WTC11 (cell line): Measurements from ENCODE around the gene FOXO1. TPM values are rescaled to one million over a fixed set of nuclear protein-coding genes. Genes with fewer than 3 reads are reported as not detected.

Experiments
- ATAC-seq: fragments of 200-7000 bp; cut with Tn5 transposase; 2 replicates; pipeline ENCODE4 v1.10.0; 2021; ENCODE audit warnings: mild to moderate bottlenecking, moderate library complexity
- CTCF ChIA-PET: fragments of 300-600 bp; sonication (Branson Sonifier 250); formaldehyde crosslinking; loops from one replicate; lab custom pipeline; 2021; ENCODE audit warnings: antibody characterized with exemption; lab: Charles Lee
- POLR2A ChIA-PET: fragments of 350-600 bp; sonication (Branson Sonifier 250); formaldehyde crosslinking; loops from one replicate; lab custom pipeline; 2021; ENCODE audit warnings: antibody characterized with exemption; lab: Charles Lee
- DNase-seq: peaks from one replicate; pipeline ENCODE4 v3.0.0; 2021; ENCODE audit warnings: low spot score
- H3K27ac Mint-ChIP-seq: 2 replicates; pipeline ENCODE4 v1.8.0; 2021; ENCODE audit warnings: mixed read lengths
- H3K27me3 Mint-ChIP-seq: 2 replicates; pipeline ENCODE4 v1.8.0; 2021; ENCODE audit warnings: low read depth, mild to moderate bottlenecking, moderate library complexity, mixed read lengths
- H3K36me3 Mint-ChIP-seq: 2 replicates; pipeline ENCODE4 v1.8.0; 2021; ENCODE audit warnings: mixed read lengths
- H3K4me1 Mint-ChIP-seq: 2 replicates; pipeline ENCODE4 v1.8.0; 2022; ENCODE audit warnings: mixed read lengths
- H3K4me3 Mint-ChIP-seq: 2 replicates; pipeline ENCODE4 v1.8.0; 2021; ENCODE audit warnings: mild to moderate bottlenecking, moderate library complexity, mixed read lengths
- H3K9me3 Mint-ChIP-seq: 2 replicates; pipeline ENCODE4 v1.8.0; 2021; ENCODE audit warnings: mixed read lengths
- ARID4B ChIP-seq: sonication (generic); formaldehyde crosslinking; IDR thresholded peaks from 2 replicates; pipeline ENCODE4 v1.8.0; 2023; ENCODE audit warnings: missing genetic modification reagents, mild to moderate bottlenecking, borderline replicate concordance
- CBFB ChIP-seq: sonication (generic); formaldehyde crosslinking; IDR thresholded peaks from 2 replicates; pipeline ENCODE4 v1.8.1; 2022; ENCODE audit warnings: mild to moderate bottlenecking, low read depth, missing genetic modification reagents
- CDX4 ChIP-seq: fragments of 250-450 bp; sonication (Bioruptor Pico); IDR thresholded peaks from 2 replicates; pipeline ENCODE4 v1.9.0; 2021; ENCODE audit warnings: moderate library complexity, mild to moderate bottlenecking, inconsistent platforms, borderline replicate concordance
- CREB1 ChIP-seq: sonication (generic); formaldehyde crosslinking; IDR thresholded peaks from 2 replicates; pipeline ENCODE4 v1.8.0; 2023; ENCODE audit warnings: mild to moderate bottlenecking, missing genetic modification reagents
- CREM ChIP-seq: sonication (generic); formaldehyde crosslinking; IDR thresholded peaks from 2 replicates; pipeline ENCODE4 v1.8.1; 2022; ENCODE audit warnings: mild to moderate bottlenecking, missing genetic modification reagents, moderate library complexity
- FOXJ3 ChIP-seq: sonication (generic); formaldehyde crosslinking; IDR thresholded peaks from 2 replicates; pipeline ENCODE4 v1.9.0; 2021; ENCODE audit warnings: missing genetic modification reagents, mild to moderate bottlenecking, borderline replicate concordance
- JUN ChIP-seq: sonication (generic); formaldehyde crosslinking; IDR thresholded peaks from 2 replicates; pipeline ENCODE4 v1.8.0; 2023; ENCODE audit warnings: mild to moderate bottlenecking, missing genetic modification reagents
- SMAD4 ChIP-seq: sonication (generic); formaldehyde crosslinking; IDR thresholded peaks from 2 replicates; pipeline ENCODE4 v1.8.0; 2022; ENCODE audit warnings: mild to moderate bottlenecking, missing genetic modification reagents
- TCF7 ChIP-seq: sonication (generic); formaldehyde crosslinking; IDR thresholded peaks from 2 replicates; pipeline ENCODE4 v1.8.0; 2022; ENCODE audit warnings: mild to moderate bottlenecking, low read depth, missing genetic modification reagents, moderate library complexity
- USF1 ChIP-seq: sonication (generic); formaldehyde crosslinking; IDR thresholded peaks from 2 replicates; pipeline ENCODE4 v1.8.0; 2022; ENCODE audit warnings: mild to moderate bottlenecking, missing genetic modification reagents
- ZNF263 ChIP-seq: sonication (generic); formaldehyde crosslinking; IDR thresholded peaks from 2 replicates; pipeline ENCODE4 v1.8.1; 2022; ENCODE audit warnings: low read depth, mild to moderate bottlenecking, moderate library complexity, missing genetic modification reagents
- total RNA-seq: library from RNA; stranded (reverse); gene quantifications from 3 replicates; pipeline ENCODE4 v1.2.3, GENCODE V29; 2021
- TF ChIP-seq, protein P1 (sequence below): fragments of 250-450 bp; sonication (Bioruptor Pico); IDR thresholded peaks from 2 replicates; pipeline ENCODE4 v1.9.0; 2021; ENCODE audit warnings: mild to moderate bottlenecking, borderline replicate concordance
- TF ChIP-seq, protein P2 (sequence below): sonication (generic); formaldehyde crosslinking; IDR thresholded peaks from 2 replicates; pipeline ENCODE4 v1.8.0; 2023; ENCODE audit warnings: mild to moderate bottlenecking, missing genetic modification reagents
- TF ChIP-seq, protein P3 (sequence below): sonication (generic); formaldehyde crosslinking; IDR thresholded peaks from 2 replicates; pipeline ENCODE4 v1.8.0; 2022; ENCODE audit warnings: mild to moderate bottlenecking, missing genetic modification reagents
- TF ChIP-seq, protein P4 (sequence below): fragments of 250-450 bp; sonication (Bioruptor Pico); conservative IDR thresholded peaks from 2 replicates; pipeline ENCODE4 v1.9.0; 2021; ENCODE audit warnings: mild to moderate bottlenecking

FOXO1 gene
- total RNA-seq, 1 experiment from 2014 or later, result 37.9 TPM

DNA sequence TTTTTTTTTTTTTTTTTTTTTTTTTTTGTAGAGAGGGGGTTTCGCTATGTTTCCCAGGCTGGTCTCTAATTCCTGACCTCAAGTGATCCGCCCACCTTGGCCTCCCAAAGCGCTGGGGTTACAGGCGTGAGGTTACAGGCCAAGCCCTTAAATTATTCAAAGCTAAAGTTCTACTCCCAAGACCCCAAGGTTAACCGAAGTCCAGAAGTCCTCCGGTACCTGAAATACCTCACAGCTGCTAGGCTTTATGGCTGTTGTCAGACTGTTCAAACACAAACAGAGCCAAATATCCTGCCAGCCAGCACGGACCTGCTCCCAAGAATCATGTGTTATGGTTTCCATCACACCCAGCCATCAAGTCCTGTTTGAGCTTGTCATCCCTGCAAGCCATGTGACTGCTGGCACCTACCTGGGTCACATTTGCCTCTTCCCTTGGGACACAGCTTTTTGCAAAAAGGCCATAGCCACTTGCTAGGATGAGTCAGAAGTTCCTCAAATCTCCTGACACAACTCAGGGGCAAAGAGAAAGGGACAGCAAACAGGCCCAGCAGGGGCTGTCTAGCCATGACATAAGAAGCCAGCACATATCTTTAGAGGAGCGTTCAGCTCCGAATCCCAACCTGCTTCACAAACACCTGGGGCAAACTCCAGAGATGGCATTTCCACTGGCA is 129.9 kb downstream of the FOXO1 start (continued):
- TF ChIP-seq, protein P1, sequence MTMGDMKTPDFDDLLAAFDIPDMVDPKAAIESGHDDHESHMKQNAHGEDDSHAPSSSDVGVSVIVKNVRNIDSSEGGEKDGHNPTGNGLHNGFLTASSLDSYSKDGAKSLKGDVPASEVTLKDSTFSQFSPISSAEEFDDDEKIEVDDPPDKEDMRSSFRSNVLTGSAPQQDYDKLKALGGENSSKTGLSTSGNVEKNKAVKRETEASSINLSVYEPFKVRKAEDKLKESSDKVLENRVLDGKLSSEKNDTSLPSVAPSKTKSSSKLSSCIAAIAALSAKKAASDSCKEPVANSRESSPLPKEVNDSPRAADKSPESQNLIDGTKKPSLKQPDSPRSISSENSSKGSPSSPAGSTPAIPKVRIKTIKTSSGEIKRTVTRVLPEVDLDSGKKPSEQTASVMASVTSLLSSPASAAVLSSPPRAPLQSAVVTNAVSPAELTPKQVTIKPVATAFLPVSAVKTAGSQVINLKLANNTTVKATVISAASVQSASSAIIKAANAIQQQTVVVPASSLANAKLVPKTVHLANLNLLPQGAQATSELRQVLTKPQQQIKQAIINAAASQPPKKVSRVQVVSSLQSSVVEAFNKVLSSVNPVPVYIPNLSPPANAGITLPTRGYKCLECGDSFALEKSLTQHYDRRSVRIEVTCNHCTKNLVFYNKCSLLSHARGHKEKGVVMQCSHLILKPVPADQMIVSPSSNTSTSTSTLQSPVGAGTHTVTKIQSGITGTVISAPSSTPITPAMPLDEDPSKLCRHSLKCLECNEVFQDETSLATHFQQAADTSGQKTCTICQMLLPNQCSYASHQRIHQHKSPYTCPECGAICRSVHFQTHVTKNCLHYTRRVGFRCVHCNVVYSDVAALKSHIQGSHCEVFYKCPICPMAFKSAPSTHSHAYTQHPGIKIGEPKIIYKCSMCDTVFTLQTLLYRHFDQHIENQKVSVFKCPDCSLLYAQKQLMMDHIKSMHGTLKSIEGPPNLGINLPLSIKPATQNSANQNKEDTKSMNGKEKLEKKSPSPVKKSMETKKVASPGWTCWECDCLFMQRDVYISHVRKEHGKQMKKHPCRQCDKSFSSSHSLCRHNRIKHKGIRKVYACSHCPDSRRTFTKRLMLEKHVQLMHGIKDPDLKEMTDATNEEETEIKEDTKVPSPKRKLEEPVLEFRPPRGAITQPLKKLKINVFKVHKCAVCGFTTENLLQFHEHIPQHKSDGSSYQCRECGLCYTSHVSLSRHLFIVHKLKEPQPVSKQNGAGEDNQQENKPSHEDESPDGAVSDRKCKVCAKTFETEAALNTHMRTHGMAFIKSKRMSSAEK (CRISPR knock-in tag), result no peak

GRCh38 chr13:40535345-40535836 is 131.1 kb downstream of the FOXO1 start:
- H3K9me3 Mint-ChIP-seq, result peaks cover 4% of the 10 kb centered on the region
- ChIA-PET CTCF (interaction anchor here (1.9 kb wide), 1 partner anchor 133 kb away, joined by 5 read pairs; no protein-coding TSS in a partner anchor), POLR2A (no interaction called here)
- no peak for DNase-seq
- TF ChIP-seq, protein P2, sequence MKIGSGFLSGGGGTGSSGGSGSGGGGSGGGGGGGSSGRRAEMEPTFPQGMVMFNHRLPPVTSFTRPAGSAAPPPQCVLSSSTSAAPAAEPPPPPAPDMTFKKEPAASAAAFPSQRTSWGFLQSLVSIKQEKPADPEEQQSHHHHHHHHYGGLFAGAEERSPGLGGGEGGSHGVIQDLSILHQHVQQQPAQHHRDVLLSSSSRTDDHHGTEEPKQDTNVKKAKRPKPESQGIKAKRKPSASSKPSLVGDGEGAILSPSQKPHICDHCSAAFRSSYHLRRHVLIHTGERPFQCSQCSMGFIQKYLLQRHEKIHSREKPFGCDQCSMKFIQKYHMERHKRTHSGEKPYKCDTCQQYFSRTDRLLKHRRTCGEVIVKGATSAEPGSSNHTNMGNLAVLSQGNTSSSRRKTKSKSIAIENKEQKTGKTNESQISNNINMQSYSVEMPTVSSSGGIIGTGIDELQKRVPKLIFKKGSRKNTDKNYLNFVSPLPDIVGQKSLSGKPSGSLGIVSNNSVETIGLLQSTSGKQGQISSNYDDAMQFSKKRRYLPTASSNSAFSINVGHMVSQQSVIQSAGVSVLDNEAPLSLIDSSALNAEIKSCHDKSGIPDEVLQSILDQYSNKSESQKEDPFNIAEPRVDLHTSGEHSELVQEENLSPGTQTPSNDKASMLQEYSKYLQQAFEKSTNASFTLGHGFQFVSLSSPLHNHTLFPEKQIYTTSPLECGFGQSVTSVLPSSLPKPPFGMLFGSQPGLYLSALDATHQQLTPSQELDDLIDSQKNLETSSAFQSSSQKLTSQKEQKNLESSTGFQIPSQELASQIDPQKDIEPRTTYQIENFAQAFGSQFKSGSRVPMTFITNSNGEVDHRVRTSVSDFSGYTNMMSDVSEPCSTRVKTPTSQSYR (CRISPR knock-in tag), result no peak
- TF ChIP-seq, protein P3, sequence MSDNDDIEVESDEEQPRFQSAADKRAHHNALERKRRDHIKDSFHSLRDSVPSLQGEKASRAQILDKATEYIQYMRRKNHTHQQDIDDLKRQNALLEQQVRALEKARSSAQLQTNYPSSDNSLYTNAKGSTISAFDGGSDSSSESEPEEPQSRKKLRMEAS (CRISPR knock-in tag), result no peak
- TF ChIP-seq, protein P4, sequence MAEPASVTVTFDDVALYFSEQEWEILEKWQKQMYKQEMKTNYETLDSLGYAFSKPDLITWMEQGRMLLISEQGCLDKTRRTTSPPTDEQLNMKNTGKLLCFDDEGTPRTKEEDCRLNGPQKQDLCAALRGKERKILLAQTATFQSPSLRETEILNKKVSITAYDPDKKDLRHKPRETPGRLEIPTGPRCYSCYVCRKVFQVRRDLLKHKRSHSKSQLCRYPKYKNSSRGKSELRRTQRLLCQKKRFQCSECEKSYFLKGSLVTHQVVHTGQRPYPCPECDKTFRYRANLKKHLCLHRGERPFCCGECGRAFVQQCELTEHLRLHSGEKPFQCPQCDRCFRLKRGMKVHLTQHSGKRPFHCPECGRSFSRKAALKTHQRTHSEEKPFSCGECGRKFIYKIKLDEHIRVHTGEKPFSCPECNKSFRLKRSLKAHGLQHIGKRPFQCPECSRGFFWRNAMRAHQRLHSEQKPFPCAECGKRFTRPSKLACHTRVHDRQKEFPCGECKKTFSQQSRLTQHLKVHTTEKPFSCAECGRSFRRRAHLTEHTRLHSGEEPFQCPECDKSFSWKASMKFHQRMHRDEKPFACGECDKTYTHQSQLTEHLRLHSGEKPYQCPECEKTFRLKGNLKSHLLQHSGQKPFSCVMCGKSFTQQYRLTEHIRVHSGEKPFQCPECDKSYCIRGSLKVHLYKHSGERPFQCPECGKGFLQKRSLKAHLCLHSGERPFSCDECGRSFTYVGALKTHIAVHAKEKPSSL (CRISPR knock-in tag), result no peak
- no peak for TF ChIP-seq TCF7
- TF ChIP-seq ZNF263, result no peak
- no peak for TF ChIP-seq CDX4 (CRISPR knock-in tag)
- no peak for TF ChIP-seq SMAD4 (CRISPR knock-in tag)
- no peak for TF ChIP-seq JUN (CRISPR knock-in tag)
- TF ChIP-seq USF1, result no peak
- TF ChIP-seq ARID4B (CRISPR knock-in tag), result no peak
- no peak for TF ChIP-seq FOXJ3 (CRISPR knock-in tag)
- TF ChIP-seq CREM (CRISPR knock-in tag), result no peak
- no peak for TF ChIP-seq CREB1 (CRISPR knock-in tag)
- no peak for TF ChIP-seq CBFB
- H3K36me3 Mint-ChIP-seq, result no peaks in the 10 kb centered on the region; the same call in 1 of the 2 replicates
- no peaks in the 10 kb centered on the region for H3K27me3 Mint-ChIP-seq
- H3K4me3 Mint-ChIP-seq, result no peak overlapping the region
- peaks cover 26% of the 10 kb centered on the region for H3K4me1 Mint-ChIP-seq
- no peak for ATAC-seq
- H3K27ac Mint-ChIP-seq, result no peak overlapping the region
